GM19468 (cell line): ENCODE measurements around the gene PCDH17.

ENCODE experiments used
- ATAC-seq: cut with Tn5 transposase; IDR thresholded peaks from one replicate; pipeline ENCODE4 v1.9.1; 2021; ENCODE audit warnings: mild to moderate bottlenecking, moderate library complexity, moderate number of reproducible peaks; ENCODE audit not compliant: unreplicated experiment; ENCODE audit errors: extremely low read depth

Gene PCDH17

DNA sequence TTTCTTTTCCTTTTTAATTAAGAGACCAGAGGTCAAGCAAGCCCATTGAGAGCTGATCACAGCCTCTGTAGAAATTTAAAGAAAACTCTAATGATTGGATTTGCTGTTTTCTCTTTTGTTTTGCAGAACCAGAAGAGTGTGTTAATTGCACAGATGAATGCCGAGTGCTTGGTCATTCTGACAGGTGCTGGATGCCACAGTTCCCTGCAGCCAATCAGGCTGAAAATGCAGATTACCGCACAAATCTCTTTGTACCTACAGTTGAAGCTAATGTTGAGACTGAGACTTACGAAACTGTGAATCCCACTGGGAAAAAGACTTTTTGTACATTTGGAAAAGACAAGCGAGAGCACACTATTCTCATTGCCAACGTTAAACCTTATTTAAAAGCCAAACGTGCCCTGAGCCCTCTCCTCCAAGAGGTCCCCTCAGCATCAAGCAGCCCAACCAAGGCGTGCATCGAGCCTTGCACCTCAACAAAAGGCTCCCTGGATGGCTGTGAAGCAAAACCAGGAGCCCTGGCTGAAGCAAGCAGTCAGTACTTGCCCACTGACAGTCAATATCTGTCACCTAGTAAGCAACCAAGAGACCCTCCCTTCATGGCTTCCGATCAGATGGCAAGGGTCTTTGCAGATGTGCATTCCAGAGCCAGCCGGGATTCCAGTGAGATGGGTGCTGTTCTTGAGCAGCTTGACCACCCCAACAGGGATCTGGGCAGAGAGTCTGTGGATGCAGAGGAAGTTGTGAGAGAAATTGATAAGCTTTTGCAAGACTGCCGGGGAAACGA is 93.1 kb downstream of the PCDH17 start:
- ATAC-seq: no peak

DNA sequence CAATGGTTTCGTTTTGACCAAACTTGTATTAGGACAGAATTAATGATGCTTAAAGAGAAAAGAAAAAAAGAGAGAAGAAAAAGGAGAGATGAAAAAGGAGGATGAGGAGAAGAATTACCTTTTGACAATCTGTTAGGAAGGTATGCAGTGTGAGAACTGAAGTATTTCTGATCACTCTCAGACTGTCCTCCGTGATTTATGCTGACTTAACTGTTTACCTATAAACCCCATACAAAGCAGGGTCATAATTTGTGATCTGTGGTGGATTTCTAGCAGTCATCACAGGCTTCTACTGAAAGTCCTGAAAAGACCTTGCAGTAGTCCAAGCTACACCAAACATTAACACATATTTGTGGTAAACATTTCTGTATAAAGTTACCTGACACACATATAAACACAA is 93.9 kb downstream of the PCDH17 start:
- ATAC-seq: no peak

DNA sequence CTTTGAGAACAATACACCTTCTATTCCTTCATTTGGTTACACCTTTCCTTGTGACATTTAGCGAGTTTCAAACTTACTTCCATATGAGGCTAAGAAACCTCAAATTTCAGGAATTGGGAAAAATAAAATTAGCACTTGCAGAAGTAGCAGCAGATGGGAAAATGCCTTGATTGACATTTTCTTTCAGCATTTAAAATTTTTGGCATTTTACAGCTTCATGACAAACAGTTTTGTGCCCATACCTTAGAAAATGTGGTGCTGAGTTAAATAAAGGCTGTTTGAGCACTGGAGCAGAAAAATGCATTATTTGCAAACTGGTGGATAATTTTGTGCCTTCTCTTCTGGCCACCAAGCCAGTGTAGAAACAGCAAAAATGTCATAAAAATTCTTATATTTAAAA is 95.4 kb downstream of the PCDH17 start:
- ATAC-seq: no peak

DNA sequence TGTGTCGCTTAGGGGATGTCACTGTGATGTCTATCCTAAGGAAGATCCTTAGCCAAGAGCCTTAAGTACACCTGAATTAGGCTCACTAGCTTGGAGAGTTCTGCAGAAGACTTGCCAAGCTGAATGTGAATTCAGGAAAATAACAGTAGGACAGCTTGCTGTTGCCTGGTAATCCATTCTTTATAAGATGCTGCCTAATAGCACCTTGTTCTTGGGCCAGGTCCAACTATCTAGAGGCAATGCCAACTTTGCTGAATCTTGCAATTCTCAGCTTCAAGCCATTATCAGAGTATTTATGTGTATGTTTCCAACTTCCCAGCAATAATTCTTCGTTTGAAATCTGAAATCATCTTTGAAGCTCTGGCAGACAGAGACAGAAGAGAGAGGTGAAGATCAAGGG is 102.8 kb downstream of the PCDH17 start:
- no peak for ATAC-seq

DNA sequence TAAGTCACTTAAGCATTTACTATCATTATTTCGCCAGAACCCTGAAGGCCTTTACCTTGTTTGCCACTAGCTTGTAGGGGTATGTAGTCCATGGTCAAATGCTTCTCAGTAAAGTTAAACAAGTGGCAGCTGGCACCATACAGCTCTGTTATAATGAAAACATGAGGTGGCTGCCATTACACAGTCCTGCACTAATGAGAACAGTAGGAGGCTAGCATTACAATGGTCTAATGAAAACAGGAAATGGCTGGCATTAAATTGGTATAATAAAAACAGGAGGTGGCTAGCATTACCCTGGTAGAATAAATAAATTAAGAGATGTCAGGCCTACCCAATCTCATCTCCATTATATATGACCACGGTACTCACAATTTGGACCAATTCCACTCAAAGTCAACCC is 107.5 kb downstream of the PCDH17 start:
- ATAC-seq: no peak

DNA sequence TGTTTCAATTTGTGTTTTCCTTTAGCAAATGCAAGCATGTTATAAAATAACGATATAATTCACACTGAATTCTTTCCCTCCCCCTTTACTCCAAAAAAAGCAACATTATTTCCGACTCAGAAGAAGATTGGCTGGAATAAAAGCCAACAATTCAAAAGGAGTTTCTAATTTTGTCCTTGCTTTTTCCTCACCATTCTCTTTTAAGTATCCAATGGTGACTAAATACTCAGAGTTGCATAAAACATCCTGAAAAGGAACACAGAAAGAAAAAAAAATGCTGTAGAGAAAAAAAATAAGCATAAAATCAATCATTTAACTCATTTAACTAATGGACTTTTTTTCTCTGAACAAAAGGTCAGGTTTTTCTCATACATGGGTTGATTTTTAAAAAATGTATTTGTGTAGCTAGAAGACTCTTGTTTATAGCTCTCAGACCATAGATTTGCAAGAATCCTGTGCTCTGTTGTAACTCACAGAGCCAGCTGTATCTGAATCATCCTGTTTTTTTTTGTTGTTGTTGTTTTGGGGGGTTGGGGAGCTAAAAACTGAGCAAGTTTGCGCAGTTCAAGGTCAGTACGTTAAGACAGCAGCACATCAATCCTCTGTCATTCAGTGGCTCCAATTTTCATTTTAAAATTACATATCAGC is 108.1 kb downstream of the PCDH17 start:
- ATAC-seq: no peak

DNA sequence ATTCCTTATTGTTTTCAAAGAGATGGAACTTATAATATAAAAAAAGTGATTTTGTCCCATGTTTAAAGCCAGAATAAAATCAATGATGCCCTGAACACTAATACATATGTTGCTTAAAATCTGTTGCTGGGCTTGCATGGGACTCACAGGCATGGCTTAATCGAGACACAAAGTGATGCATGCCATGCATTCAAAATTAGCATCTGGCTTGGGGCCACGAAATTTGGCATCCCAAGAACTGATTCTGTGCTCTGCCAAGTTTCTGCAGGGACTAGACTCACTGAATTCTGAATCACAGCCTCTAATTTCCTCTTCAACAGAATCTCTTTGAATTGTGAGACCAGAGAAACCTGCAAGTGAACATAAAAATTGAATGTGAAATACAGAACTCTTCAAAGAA is 109.2 kb downstream of the PCDH17 start:
- no peak for ATAC-seq

DNA sequence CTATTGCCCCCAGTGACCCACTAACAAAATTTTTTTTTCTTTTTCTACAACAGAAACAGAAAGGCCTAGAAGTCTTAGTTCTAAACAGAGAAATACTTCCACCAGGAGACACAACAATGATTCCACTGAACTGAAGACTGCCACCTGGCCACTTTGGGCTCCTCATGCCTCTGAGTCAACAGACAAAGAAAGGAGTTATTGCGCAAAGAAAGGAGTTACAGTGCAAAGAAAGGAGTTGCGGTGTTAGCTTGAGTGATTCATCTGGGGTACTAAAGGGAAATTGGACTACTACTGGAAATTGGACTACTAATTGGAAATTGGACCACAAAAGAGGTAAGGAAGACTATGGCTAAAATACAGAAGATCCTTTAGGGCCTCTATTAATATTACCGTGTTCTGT is 116.6 kb downstream of the PCDH17 start:
- no peak for ATAC-seq

DNA sequence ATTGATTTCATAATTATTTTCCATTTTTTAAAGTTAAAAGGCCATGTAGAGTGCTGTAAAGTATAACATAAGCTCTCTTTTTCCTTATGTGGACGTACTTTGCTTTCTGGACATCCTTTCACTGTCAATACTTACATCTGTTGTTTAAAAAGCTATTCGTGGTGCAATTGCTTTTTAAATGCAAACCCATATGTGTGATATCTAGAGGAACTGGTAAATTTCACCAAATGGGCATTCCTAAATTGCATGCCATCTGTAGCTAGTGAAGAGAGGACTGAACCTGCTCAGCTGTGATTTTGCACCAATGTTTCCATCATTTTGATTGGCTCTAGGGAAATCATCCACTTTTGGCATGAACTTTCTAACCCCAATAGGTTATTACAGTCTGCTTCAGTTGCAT is 129.4 kb downstream of the PCDH17 start:
- ATAC-seq: no peak

DNA sequence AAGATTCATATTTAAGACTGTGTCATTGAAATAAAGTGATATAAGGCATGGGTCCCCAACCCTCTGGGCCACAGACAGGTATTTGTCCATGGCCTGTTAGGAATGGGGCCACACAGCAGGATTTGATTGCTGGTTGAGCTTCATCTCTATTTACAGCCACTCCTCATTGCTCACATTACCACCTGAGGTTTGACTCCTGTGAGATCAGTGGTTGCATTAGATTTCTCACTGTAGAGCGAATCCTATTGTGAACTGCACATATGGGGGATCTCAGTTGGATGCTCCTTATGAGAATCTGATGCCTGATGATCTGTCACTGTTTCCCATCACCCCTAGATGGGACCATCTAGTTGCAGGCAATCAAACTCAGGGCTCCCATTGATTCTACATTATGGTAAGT is 132.1 kb downstream of the PCDH17 start:
- ATAC-seq: no peak
